GM18508 (cell line): ENCODE measurements around the gene HMG20A.

Source experiments
- ATAC-seq: cut with Tn5 transposase; IDR thresholded peaks from one replicate; pipeline ENCODE4 v1.9.1; 2021; ENCODE audit warnings: moderate number of reproducible peaks; ENCODE audit not compliant: insufficient read depth, unreplicated experiment

The HMG20A gene

GRCh38 chr15:77495838-77496596 lies 75.3 kb downstream of the HMG20A start:
- no peak for ATAC-seq

- ATAC-seq: no peak
These were observed 76.0 kb downstream of the HMG20A start for GRCh38 chr15:77496715-77497109.

GRCh38 chr15:77497110-77497737 lies 76.5 kb downstream of the HMG20A start:
- no peak for ATAC-seq

GRCh38 chr15:77497942-77498361 lies 77.3 kb downstream of the HMG20A start:
- ATAC-seq: no peak

GRCh38 chr15:77499087-77499760 lies 78.5 kb downstream of the HMG20A start:
- ATAC-seq: no peak

GRCh38 chr15:77500989-77501388 lies 80.3 kb downstream of the HMG20A start:
- ATAC-seq: no peak

- no peak for ATAC-seq
These were observed 81.8 kb downstream of the HMG20A start for GRCh38 chr15:77502379-77503095.

- no peak for ATAC-seq
These were observed 82.6 kb downstream of the HMG20A start for GRCh38 chr15:77503240-77503639.

GRCh38 chr15:77503764-77504163 lies 83.1 kb downstream of the HMG20A start:
- no peak for ATAC-seq

GRCh38 chr15:77504306-77504705 lies 83.6 kb downstream of the HMG20A start:
- no peak for ATAC-seq

GRCh38 chr15:77504871-77505270 lies 84.2 kb downstream of the HMG20A start:
- ATAC-seq: no peak

GRCh38 chr15:77505556-77505955 lies 84.9 kb downstream of the HMG20A start:
- no peak for ATAC-seq

GRCh38 chr15:77506311-77507142 lies 85.8 kb downstream of the HMG20A start:
- no peak for ATAC-seq

GRCh38 chr15:77507143-77507897 lies 86.6 kb downstream of the HMG20A start:
- ATAC-seq: no peak

- no peak for ATAC-seq
These were observed 87.2 kb downstream of the HMG20A start for GRCh38 chr15:77507911-77508310.

- ATAC-seq: no peak
These were observed 88.0 kb downstream of the HMG20A start for GRCh38 chr15:77508541-77509243.

- ATAC-seq: no peak
These were observed 89.7 kb downstream of the HMG20A start for GRCh38 chr15:77510066-77511057.
